ENCODE measurements around the gene PEX16.
A peak's percentile ranks its signal among the peaks of the same experiment; 100 is the strongest.

Gene PEX16

GRCh38 chr11:45919806-45920530 lies 2.3 kb upstream of the PEX16 start:
- H3K27ac ChIP-seq (ENCODE audit: low read depth, low read length), result peak overlapping the region; percentile 84

GRCh38 chr11:45918962-45919675 lies 1.4 kb upstream of the PEX16 start:
- H3K4me2 ChIP-seq (ENCODE audit: low read length), result peak overlapping the region; percentile 92
- peak overlapping the region; percentile 100 for H3K4me3 ChIP-seq (ENCODE audit: low read length)
- H3K27me3 ChIP-seq (ENCODE audit: control insufficient read depth, low read length), result peaks cover 6% of the 10 kb centered on the region
- peak overlapping the region; percentile 84 for H3K27ac ChIP-seq (ENCODE audit: low read depth, low read length)
- peaks cover 70% of the 10 kb centered on the region for H3K4me1 ChIP-seq (ENCODE audit: control insufficient read depth, low read length)
- H3K36me3 ChIP-seq (ENCODE audit: control insufficient read depth, low read length), result peaks cover 31% of the 10 kb centered on the region
- peaks cover 16% of the 10 kb centered on the region for H4K20me1 ChIP-seq (ENCODE audit: control insufficient read depth, insufficient read depth, low read depth, low read length)
- TF ChIP-seq EZH2phosphoT487 (IDR thresholded peaks at IDR 0.05; ENCODE audit: borderline replicate concordance, low read length) (no peak), CTCF (IDR thresholded peaks at IDR 0.05; ENCODE audit: low read depth, low read length, poor library complexity, severe bottlenecking) (no peak)
- peaks cover 24% of the 10 kb centered on the region for H3F3A ChIP-seq (ENCODE audit: control insufficient read depth, insufficient read depth)
- H3K9me2 ChIP-seq (replicated peaks; ENCODE audit: control insufficient read depth, low read length), result no peaks in the 10 kb centered on the region
- H3K79me2 ChIP-seq (ENCODE audit: control insufficient read depth, low read length), result peaks cover 35% of the 10 kb centered on the region
- H3K9me3 ChIP-seq (ENCODE audit: control insufficient read depth, insufficient read depth, low read length), result no peaks in the 10 kb centered on the region

More at GRCh38 chr11:45919806-45920530, 2.3 kb upstream of the PEX16 start:
- peaks cover 16% of the 10 kb centered on the region; the same call in 1 of the 2 replicates for H4K20me1 ChIP-seq (ENCODE audit: control insufficient read depth, insufficient read depth, low read depth, low read length)
- H3K27me3 ChIP-seq (ENCODE audit: control insufficient read depth, low read length), result peaks cover 6% of the 10 kb centered on the region
- no peaks in the 10 kb centered on the region for H3K9me2 ChIP-seq (replicated peaks; ENCODE audit: control insufficient read depth, low read length)
- peaks cover 43% of the 10 kb centered on the region for H3K79me2 ChIP-seq (ENCODE audit: control insufficient read depth, low read length)
- peaks cover 25% of the 10 kb centered on the region for H3F3A ChIP-seq (ENCODE audit: control insufficient read depth, insufficient read depth)
- peaks cover 79% of the 10 kb centered on the region for H3K4me1 ChIP-seq (ENCODE audit: control insufficient read depth, low read length)
- no peaks in the 10 kb centered on the region for H3K9me3 ChIP-seq (ENCODE audit: control insufficient read depth, insufficient read depth, low read length)
- peak overlapping the region; percentile 92; the same call in 1 of the 2 replicates for H3K4me2 ChIP-seq (ENCODE audit: low read length)
- H3K36me3 ChIP-seq (ENCODE audit: control insufficient read depth, low read length), result peaks cover 29% of the 10 kb centered on the region
- TF ChIP-seq CTCF (IDR thresholded peaks at IDR 0.05; ENCODE audit: low read depth, low read length, poor library complexity, severe bottlenecking) (no peak), EZH2phosphoT487 (IDR thresholded peaks at IDR 0.05; ENCODE audit: borderline replicate concordance, low read length) (no peak)
- H3K4me3 ChIP-seq (ENCODE audit: low read length), result no peak overlapping the region

- H3K36me3 ChIP-seq (ENCODE audit: control insufficient read depth, low read length), result peaks cover 38% of the 10 kb centered on the region
- peak overlapping the region; percentile 84 for H3K27ac ChIP-seq (ENCODE audit: low read depth, low read length)
- TF ChIP-seq CTCF (IDR thresholded peaks at IDR 0.05; ENCODE audit: low read depth, low read length, poor library complexity, severe bottlenecking), result no peak
- no peak for TF ChIP-seq EZH2phosphoT487 (IDR thresholded peaks at IDR 0.05; ENCODE audit: borderline replicate concordance, low read length)
These were observed 759 bp upstream of the PEX16 start for GRCh38 chr11:45918331-45918941.

More at GRCh38 chr11:45918331-45918941, 759 bp upstream of the PEX16 start:
- Histone ChIP-seq H4K20me1 (ENCODE audit: control insufficient read depth, insufficient read depth, low read depth, low read length) (peaks cover 16% of the 10 kb centered on the region), H3K79me2 (ENCODE audit: control insufficient read depth, low read length) (peaks cover 31% of the 10 kb centered on the region), H3K4me2 (ENCODE audit: low read length) (peak overlapping the region; percentile 92), H3K9me2 (replicated peaks; ENCODE audit: control insufficient read depth, low read length) (no peaks in the 10 kb centered on the region), H3K9me3 (ENCODE audit: control insufficient read depth, insufficient read depth, low read length) (no peaks in the 10 kb centered on the region), H3F3A (ENCODE audit: control insufficient read depth, insufficient read depth) (peaks cover 24% of the 10 kb centered on the region), H3K4me3 (ENCODE audit: low read length) (peak overlapping the region; percentile 100), H3K27me3 (ENCODE audit: control insufficient read depth, low read length) (peaks cover 6% of the 10 kb centered on the region), H3K4me1 (ENCODE audit: control insufficient read depth, low read length) (peaks cover 65% of the 10 kb centered on the region)
